AG04449 (cell line): ENCODE data around the gene ARHGAP30.

ENCODE experiments used
- CTCF ChIA-PET: fragments of 350-600 bp; formaldehyde crosslinking; extraction: SDS; loops from one replicate; lab custom pipeline; 2021; ENCODE audit warnings: antibody characterized with exemption; lab: Yijun Ruan, JAX
- POLR2A ChIA-PET: fragments of 400-600, 350-600 bp; formaldehyde crosslinking; extraction: SDS; loops from one replicate; lab custom pipeline; 2020; ENCODE audit warnings: antibody characterized with exemption, inconsistent platforms; lab: Yijun Ruan, JAX
- DNase-seq: peaks from one replicate; pipeline ENCODE4 v3.0.0-alpha.2; 2010; ENCODE audit warnings: low read depth, low spot score
- H3K4me3 ChIP-seq: 2 replicates; pipeline ENCODE4 v1.5.1; 2011; ENCODE audit warnings: low read depth, mild to moderate bottlenecking, control low read depth, low read length
- CTCF ChIP-seq: IDR thresholded peaks from one replicate; pipeline ENCODE4 v1.5.1; 2011; ENCODE audit warnings: mild to moderate bottlenecking, moderate library complexity, low read length, control low read depth, inconsistent platforms; ENCODE audit not compliant: insufficient read depth; ENCODE audit errors: missing control alignments

ARHGAP30 gene

GRCh38 chr1:161099090-161099802, 29.6 kb upstream of the ARHGAP30 start:
- no peak for TF ChIP-seq CTCF
- no peak overlapping the region; the same call in 1 of the 2 replicates for H3K4me3 ChIP-seq
- ChIA-PET POLR2A (interaction anchor here (2.8 kb wide), 1 partner anchor 54 kb away, joined by 11 read pairs; the partner anchor contains the start of gene USF1), CTCF (interaction anchor here (0.8 to 7.9 kb wide), 11 partner anchors 9 to 105 kb away, joined by 3 to 146 read pairs (median 5); partner anchors contain the start of genes ARHGAP30, NECTIN4, NIT1 and PFDN2)
- DNase-seq, result no peak

- no peak for DNase-seq
- TF ChIP-seq CTCF, result peak; percentile 38
- ChIA-PET CTCF (interaction anchor here (0.8 to 7.9 kb wide), 25 partner anchors 8 to 104 kb away, joined by 3 to 146 read pairs (median 5); partner anchors contain the start of genes ARHGAP30, DEDD, F11R and NECTIN4), POLR2A (interaction anchor here (2.8 kb wide), 1 partner anchor 53 kb away, joined by 11 read pairs; the partner anchor contains the start of gene USF1)
- H3K4me3 ChIP-seq, result peak within 1 kb of the TSS; percentile 61
Observed at GRCh38 chr1:161098210-161099068, 28.7 kb upstream of the ARHGAP30 start, which contains the start of gene KLHDC9. Gene KLHDC9, plus strand, starts transcription at chr1:161098361. Its CDS starts 175 bp downstream, at chr1:161098536.

- H3K4me3 ChIP-seq, result no peak overlapping the region
Observed at GRCh38 chr1:161096530-161096929, 26.8 kb upstream of the ARHGAP30 start.

GRCh38 chr1:161096015-161096414, 26.3 kb upstream of the ARHGAP30 start:
- no peak overlapping the region for H3K4me3 ChIP-seq
- CTCF ChIA-PET, result interaction anchor here (1.1 to 7.9 kb wide), 11 partner anchors 9 to 102 kb away, joined by 3 to 146 read pairs (median 16); partner anchors contain the start of genes ARHGAP30, NECTIN4, NIT1 and PFDN2
- no peak for DNase-seq
- no peak for TF ChIP-seq CTCF
- POLR2A ChIA-PET, result no interaction called here

More at GRCh38 chr1:161096530-161096929, 26.8 kb upstream of the ARHGAP30 start:
- POLR2A ChIA-PET, result interaction anchor here (2.8 kb wide), 1 partner anchor 51 kb away, joined by 11 read pairs; the partner anchor contains the start of gene USF1
- no peak for TF ChIP-seq CTCF
- DNase-seq, result no peak
- CTCF ChIA-PET, result interaction anchor here (0.7 to 7.9 kb wide), 16 partner anchors 8 to 103 kb away, joined by 4 to 146 read pairs (median 6); partner anchors contain the start of genes ARHGAP30, NECTIN4, NIT1 and PFDN2

- POLR2A ChIA-PET, result no interaction called here
- no peak for TF ChIP-seq CTCF
- no peak overlapping the region for H3K4me3 ChIP-seq
- CTCF ChIA-PET, result interaction anchor here (1.1 to 7.9 kb wide), 7 partner anchors 9 to 101 kb away, joined by 3 to 146 read pairs (median 57); partner anchors contain the start of genes ARHGAP30, NIT1, PFDN2 and TSTD1
- no peak for DNase-seq
Observed at GRCh38 chr1:161095230-161095629, 25.5 kb upstream of the ARHGAP30 start.
